GM12891 (cell line): ENCODE measurements around the gene DOCK6.

Experiments
- POLR2A ChIP-seq: IDR thresholded peaks from 2 replicates; pipeline ENCODE4 v1.6.1; 2011; ENCODE audit warnings: low read depth, low read length, control low read depth
- POLR2AphosphoS5 ChIP-seq: IDR thresholded peaks from 2 replicates; pipeline ENCODE4 v1.6.1; 2011; ENCODE audit warnings: low read depth, low read length, control low read depth
- POU2F2 ChIP-seq: IDR thresholded peaks from 2 replicates; pipeline ENCODE4 v1.6.1; 2011; ENCODE audit warnings: low read depth, mild to moderate bottlenecking, control low read depth, low read length, moderate library complexity
- SPI1 ChIP-seq: IDR thresholded peaks from 2 replicates; pipeline ENCODE4 v1.6.1; 2011; ENCODE audit warnings: low read depth, low read length, control low read depth
- TAF1 ChIP-seq: IDR thresholded peaks from 2 replicates; pipeline ENCODE4 v1.6.1; 2011; ENCODE audit warnings: low read depth, low read length, control low read depth

GRCh38 chr19:11257846-11258380 is 4.4 kb downstream of the DOCK6 start:
- TF ChIP-seq POLR2A, result no peak
- no peak for TF ChIP-seq TAF1
- no peak for TF ChIP-seq POLR2AphosphoS5
- TF ChIP-seq SPI1, result no peak
- TF ChIP-seq POU2F2, result no peak
